Stimulated activated CD4-positive, alpha-beta T cell treated with anti-CD3 and anti-CD28 coated beads, TNF-alpha, amount 100 ng/mL, for 48 hours (primary cell): Measurements from ENCODE around the gene TRMU.

ENCODE experiments used
- DNase-seq, 3 donors: peaks; one replicate each; pipeline ENCODE4 v3.0.0-alpha.2; 2020; ENCODE audit warnings: low read depth in 3 of 3

The TRMU gene

GRCh38 chr22:46335201-46336118 is at the start of gene TRMU:
Gene TRMU (plus strand): TSS chr22:46335714. CDS start chr22:46335765, 51 bp downstream.
- peak; percentile 51 to 63 (median 52) for DNase-seq

- DNase-seq: no peak
These were observed 49.5 kb upstream of the TRMU start for GRCh38 chr22:46286006-46286405.

- no peak for DNase-seq
These were observed 48.3 kb upstream of the TRMU start for GRCh38 chr22:46286941-46287872.

- no peak for DNase-seq
These were observed 47.4 kb upstream of the TRMU start for GRCh38 chr22:46287873-46288751.

- no peak for DNase-seq
These were observed 46.7 kb upstream of the TRMU start for GRCh38 chr22:46288846-46289243.

GRCh38 chr22:46289244-46289891 is 46.1 kb upstream of the TRMU start:
- no peak for DNase-seq

GRCh38 chr22:46290121-46290842 is 45.2 kb upstream of the TRMU start:
- DNase-seq: no peak

- DNase-seq: no peak
These were observed 44.4 kb upstream of the TRMU start for GRCh38 chr22:46290843-46291785.

GRCh38 chr22:46292173-46292572 is 43.3 kb upstream of the TRMU start:
- no peak for DNase-seq

- no peak for DNase-seq
These were observed 42.8 kb upstream of the TRMU start for GRCh38 chr22:46292732-46293131.

GRCh38 chr22:46293577-46294260 is 41.8 kb upstream of the TRMU start:
- no peak for DNase-seq

- no peak for DNase-seq
These were observed 40.7 kb upstream of the TRMU start for GRCh38 chr22:46294784-46295183.

- DNase-seq: no peak
These were observed 40.1 kb upstream of the TRMU start for GRCh38 chr22:46295277-46295971.

- DNase-seq: peak; percentile 92 to 97 (median 96)
These were observed 39.0 kb upstream of the TRMU start, which contains the start of gene GTSE1 for GRCh38 chr22:46296257-46297150. Gene GTSE1 (plus strand): TSS chr22:46296870. CDS start chr22:46297401, 531 bp downstream.

- peak in 1 of 3 donors; percentile 18 for DNase-seq
These were observed 38.2 kb upstream of the TRMU start for GRCh38 chr22:46297151-46297812.

- no peak for DNase-seq
These were observed 36.4 kb upstream of the TRMU start for GRCh38 chr22:46299101-46299500.
